ENCODE measurements around the gene IGFBP5.

GRCh38 chr2:216714376-216714775 is 19.0 kb upstream of the IGFBP5 start:
- TF ChIP-seq, protein P1, sequence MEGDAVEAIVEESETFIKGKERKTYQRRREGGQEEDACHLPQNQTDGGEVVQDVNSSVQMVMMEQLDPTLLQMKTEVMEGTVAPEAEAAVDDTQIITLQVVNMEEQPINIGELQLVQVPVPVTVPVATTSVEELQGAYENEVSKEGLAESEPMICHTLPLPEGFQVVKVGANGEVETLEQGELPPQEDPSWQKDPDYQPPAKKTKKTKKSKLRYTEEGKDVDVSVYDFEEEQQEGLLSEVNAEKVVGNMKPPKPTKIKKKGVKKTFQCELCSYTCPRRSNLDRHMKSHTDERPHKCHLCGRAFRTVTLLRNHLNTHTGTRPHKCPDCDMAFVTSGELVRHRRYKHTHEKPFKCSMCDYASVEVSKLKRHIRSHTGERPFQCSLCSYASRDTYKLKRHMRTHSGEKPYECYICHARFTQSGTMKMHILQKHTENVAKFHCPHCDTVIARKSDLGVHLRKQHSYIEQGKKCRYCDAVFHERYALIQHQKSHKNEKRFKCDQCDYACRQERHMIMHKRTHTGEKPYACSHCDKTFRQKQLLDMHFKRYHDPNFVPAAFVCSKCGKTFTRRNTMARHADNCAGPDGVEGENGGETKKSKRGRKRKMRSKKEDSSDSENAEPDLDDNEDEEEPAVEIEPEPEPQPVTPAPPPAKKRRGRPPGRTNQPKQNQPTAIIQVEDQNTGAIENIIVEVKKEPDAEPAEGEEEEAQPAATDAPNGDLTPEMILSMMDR (IDR thresholded peaks at IDR 0.05; ENCODE audit: extremely low read depth in 1 of 2, insufficient read depth in 1 of 2, low read depth in 1 of 2, low read length in 2 of 2): no peak
- TF ChIP-seq MYC (IDR thresholded peaks at IDR 0.05; ENCODE audit: low read depth, low read length) (no peak), POLR2A (IDR thresholded peaks at IDR 0.05; ENCODE audit: low read depth, low read length) (no peak), EZH2 (IDR thresholded peaks at IDR 0.05; ENCODE audit: borderline replicate concordance, low read depth, low read length, severe bottlenecking) (no peak), POLR2AphosphoS5 (IDR thresholded peaks at IDR 0.05; ENCODE audit: insufficient read depth, low read depth, low read length) (no peak)
